ENCODE measurements around the gene PERM1.
"Not testable (repeated sequence)": the region's sequence is repeated elsewhere in the genome, so short reads cannot be mapped to it uniquely, and the experiment has no call there.

The PERM1 gene

DNA sequence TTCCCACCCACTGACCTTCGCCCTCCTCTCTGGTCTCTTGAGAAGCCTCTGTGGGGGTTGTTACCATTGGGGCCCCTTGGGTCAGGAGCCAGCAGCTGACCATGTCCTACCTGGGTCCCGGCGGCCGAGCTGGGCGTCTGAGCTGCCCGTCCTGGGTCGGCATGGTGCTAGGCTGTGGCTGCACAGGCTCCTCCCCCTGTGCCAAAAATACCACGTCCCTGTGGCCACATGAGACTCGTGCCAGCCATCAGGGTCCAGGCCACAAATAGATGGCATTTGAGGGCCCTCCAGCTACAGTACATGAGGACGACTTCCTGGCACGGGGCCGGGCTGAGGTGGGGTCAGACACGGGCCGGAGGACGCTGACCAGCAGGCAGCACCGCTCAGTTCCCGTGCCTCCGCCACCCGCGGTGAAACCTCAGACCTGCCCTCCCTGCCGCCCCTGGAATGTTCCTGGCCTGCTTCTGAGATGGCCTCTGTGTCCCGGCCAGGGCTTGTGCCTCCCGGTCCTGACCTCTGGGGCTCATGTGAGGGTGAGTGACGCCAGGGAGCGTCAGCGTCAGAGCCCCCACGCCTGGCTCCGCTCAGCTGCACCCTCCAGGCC, at the start of gene PERM1:
TSS of gene PERM1 (minus strand) at position 139 of the 604 bp plus-strand sequence. CDS start 1,064 bp downstream, outside the sequence.
- DNase-seq: no peak

GRCh38 chr1:1030867-1031658, 49.2 kb upstream of the PERM1 start:
- DNase-seq: not testable (repeated sequence)

GRCh38 chr1:1027791-1028190, 45.9 kb upstream of the PERM1 start:
- DNase-seq: no peak

DNA sequence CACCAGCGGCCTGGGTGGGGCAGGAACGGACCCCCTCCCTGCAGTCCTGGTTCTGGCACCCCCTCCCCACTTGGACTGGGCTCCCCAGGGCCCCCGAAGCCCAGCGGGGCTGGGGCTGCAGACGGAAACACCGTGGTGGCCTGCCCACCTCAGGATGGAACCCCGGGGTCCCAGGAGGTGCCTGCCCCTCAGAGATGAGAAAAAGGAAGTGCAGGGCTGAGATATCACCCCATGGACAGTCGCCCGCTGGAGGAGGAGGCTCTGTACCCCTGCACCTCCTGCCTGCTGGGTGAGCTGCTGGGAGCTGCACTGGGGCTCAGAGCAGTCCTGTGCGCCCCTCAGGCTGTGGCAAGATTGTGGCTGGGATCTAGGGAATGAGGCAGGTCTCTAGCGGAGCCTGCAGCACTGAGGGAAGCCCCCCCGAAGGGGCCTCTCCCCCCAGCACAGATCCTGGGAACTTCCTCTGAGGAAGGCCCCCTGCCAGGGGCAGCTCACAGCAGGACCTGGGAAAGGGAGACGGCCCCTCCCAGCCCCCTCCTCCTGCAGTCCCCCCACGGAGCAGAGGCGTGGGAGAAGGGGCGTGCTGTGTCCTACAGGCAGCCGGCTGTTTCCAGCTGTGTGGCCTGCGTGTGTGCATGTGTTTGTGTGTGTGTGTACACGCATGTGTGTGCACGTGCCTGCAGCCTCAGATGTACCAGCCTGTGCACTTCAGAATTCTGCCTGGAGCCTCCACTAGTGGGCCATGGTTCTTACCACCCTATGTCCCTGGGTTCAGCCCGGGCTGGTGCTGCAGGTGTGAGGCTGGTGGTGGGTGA, 44.9 kb upstream of the PERM1 start:
- no peak for DNase-seq

DNA sequence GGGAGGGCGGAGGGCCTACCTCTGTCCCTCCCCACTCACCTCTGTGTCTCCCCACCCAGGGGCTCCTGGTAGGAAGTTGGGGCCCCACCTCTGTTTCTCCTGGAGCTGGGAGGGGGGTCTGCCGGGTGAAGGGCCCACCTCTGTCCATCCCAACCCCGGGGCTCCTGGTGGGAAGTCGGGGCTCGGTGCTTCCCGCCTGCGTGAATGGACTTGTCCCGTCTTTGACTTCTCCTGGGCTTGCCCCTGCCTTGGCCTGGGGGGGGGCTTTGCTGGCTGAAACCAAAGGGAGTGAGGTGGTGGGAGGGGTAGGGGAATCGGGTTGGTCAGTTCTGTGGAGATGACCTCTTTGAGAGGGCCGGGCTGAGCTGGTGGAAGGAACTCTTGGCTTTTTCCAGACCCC, 43.8 kb upstream of the PERM1 start:
- no peak for DNase-seq

GRCh38 chr1:1024771-1025699, 43.1 kb upstream of the PERM1 start:
- no peak for DNase-seq

DNA sequence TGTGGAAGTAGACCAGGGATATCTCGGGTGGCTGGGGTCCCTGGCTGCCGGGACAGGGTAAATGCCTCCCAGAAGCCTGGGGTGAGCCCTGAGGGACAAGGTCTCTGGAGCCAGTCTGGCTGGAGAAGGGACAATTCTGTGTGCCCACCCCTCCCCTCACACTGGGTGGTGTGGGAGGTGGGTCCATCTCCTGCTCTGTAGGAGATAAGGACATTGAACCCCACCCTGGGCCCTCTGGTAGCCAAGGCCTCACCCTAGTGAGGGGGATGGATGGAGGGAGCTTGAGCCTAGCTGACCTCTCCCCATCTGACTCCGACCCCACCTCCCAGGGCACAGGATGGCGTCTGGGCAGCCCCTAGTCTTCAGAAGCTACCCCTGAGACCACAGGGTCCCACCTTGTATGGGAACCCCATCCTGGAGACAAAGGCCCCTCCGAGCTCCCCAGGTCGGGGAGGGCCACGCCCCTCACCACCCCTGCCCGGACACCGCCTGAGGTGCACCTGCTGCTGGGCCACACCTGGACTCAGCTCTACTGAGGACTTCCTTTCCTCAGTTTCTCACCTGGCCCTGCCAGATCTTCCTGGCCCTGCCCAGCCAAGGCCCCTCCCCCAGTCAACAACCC, 42.4 kb upstream of the PERM1 start:
- no peak for DNase-seq

DNA sequence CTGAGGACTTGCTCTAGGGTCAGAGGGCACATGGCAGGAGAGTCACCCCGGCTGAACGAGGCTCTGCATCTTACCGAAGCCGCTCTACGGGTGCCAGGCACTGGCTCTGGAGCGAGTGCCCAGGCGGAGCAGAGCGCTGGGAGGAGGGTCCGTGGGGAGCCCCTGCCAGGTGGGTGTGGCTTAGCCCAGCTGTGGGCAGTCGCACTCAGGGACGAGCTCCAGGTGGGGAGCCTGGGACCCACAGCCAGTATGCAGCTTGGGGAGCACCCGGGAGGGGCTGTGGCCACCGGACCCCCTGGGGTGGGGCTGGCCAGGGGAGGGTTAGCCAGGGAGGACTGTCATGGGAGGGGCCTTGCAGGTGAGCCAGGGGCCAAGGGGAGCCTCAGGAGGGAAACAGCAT, 41.8 kb upstream of the PERM1 start:
- DNase-seq: no peak

- no peak for DNase-seq
Observed at GRCh38 chr1:1022302-1023009, 40.6 kb upstream of the PERM1 start.

DNA sequence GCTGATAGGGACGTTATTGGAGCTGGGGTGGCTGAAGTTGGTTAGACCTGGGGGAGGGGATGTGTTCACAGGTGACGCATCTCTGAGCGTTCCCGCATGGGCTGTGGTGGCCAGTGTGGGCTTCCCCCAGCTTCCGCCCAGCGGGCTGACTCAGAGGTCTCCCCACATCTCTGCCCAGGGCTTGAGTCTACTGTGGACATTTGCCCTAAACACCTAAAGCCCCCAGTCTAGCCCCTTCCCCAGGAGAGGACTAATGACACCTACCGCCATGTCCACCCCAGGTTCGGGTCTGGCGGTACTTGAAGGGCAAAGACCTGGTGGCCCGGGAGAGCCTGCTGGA, 40.0 kb upstream of the PERM1 start:
- DNase-seq: no peak

- peak; percentile 24 for DNase-seq
Observed at GRCh38 chr1:1021010-1021919, 39.4 kb upstream of the PERM1 start.

GRCh38 chr1:1020415-1021009, 38.6 kb upstream of the PERM1 start:
- DNase-seq: no peak

- DNase-seq: no peak
Observed at GRCh38 chr1:1020000-1020404, 38.1 kb upstream of the PERM1 start, which contains the start of gene AGRN. TSS of gene AGRN (plus strand) at chr1:1020120. CDS start at chr1:1020173, 53 bp downstream.

GRCh38 chr1:1019122-1019999, 37.5 kb upstream of the PERM1 start:
- peak; percentile 33 for DNase-seq

DNA sequence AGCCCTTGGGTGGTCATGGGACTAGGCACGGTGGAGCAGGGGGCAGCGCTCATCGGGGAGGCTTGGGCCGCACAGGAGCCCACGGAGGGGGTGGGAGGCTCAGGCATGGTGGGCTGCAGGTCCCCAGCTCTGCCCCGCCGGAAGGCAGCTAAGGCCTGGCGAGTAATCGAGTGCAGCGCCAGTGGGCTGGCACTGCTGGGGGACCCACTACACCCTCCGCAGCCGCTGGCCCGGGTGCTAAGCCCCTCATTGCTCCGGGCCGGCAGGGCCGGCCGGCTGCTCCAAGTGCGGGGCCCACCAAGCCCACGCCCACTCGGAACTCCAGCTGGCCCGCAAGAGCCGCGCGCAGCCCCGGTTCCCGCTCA, 36.4 kb upstream of the PERM1 start:
- not testable (repeated sequence) for DNase-seq

DNA sequence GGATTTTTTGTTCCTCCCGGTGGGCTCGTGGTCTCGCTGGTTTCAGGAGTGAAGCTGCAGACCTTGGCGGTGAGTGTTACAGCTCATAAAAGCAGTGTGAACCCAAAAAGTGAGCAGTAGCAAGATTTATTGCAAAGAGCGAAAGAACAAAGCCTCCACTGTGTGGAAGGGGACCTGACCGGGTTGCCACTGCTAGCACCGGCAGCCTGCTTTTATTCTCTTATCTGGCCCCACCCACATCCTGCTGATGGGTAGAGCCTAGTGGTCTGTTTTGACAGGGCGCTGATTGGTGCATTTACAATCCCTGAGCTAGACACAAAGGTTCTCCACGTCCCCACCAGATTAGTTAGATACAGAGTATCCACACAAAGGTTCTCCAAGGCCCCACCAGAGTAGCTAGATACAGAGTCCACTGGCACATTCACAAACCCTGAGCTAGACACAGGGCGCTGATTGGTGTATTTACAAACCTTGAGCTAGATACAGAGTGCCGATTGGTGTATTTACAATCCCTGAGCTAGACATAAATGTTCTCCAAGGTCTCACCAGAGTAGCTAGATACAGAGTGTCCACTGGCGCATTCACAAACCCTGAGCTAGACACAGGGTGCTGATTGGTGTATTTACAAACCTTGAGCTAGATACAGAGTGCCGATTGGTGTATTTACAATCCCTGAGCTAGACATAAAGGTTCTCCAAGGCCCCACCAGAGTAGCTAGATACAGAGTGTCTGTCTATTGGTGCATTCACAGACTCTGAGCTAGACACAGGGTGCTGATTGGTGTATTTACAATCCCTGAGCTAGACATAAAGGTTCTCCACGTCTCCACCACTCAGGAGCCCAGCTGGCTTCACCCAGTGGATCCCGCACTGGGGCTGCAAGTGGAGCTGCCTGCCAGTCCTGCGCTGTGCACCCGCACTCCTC, 35.8 kb upstream of the PERM1 start:
- DNase-seq: not testable (repeated sequence)

DNA sequence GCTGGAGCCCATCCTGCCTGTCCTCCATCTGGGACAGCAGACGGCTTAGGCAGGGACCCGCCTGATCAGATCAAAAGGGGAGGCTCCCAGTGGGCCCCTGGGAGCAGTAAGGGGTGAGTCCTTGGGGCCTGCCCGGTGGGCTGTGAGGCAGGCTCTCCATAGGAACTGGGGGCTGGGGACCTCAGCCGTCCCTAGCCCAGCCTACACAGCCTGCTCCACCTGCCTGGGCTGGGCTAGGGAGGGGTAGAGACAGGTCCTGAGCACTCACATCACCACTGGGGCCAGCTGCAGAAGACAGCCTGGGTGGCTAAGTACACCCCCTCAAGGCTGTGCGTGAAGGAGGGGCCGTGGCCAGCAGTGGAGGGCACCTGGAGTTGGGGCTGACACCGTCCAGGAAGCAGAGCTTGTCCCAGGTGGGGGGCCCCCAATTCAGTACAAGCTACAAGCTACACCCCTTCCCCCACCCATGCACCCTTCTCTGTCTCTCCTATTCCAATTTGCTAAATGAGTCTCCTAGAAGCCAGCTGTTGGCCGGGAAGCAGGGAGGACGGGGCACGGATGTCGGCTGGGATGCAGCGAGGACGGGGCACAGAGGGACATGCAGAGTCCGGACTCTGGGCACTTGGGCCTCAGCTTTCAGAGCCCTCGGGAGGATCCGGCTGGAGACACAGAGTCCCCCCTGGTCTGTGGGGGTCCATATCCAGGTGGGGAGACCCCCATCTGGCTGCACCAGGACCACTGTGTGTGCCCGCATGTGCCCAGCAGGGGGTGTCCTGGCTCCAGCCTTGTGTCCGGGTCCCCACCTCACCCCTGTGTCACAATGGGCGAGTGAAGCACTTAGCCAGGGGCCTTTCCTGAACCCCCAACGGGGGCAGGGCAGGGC, 33.1 kb upstream of the PERM1 start:
- no peak for DNase-seq
